ENCODE results near the gene SPART. TPM values are rescaled to one million over a fixed set of nuclear protein-coding genes. Genes with fewer than 3 reads are reported as not detected.

SPART gene
- total RNA-seq, 2 donors from 2014 or later: 49.1 to 53.9 TPM

DNA sequence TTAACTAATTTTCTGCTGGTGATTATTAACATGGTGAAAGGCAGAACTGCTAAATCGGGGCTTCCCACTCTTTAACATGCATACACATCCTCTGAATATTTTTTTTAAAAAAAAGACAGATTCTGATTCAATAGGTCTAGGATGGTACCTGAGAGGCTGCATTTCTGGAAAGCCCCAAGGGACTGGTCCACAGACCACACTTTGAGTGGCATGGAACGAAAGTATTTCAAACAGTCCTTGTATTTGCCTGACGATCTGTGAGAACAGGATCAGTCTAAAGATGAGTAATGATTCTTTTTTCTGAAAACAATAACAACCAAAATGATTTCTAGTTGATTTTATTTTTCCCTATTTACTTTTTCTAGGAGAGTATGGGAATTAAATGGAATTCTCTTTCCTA is 16.7 kb upstream of the SPART start:
- H3K4me3 Mint-ChIP-seq: no peak overlapping the region
- peaks cover 9% of the 10 kb centered on the region for H3K36me3 Mint-ChIP-seq (ENCODE audit: low read depth)
- Histone ChIP-seq H3K27me3 (ENCODE audit: control insufficient read depth, insufficient read depth, low read length, poor library complexity, severe bottlenecking) (no peaks in the 10 kb centered on the region), H3K36me3 (ENCODE audit: control insufficient read depth, insufficient read depth, low read length) (peaks cover 11% of the 10 kb centered on the region), H3K4me3 (ENCODE audit: low read length) (no peak overlapping the region), H3K9me3 (ENCODE audit: control insufficient read depth, low read length) (no peaks in the 10 kb centered on the region), H3K4me1 (ENCODE audit: control insufficient read depth, insufficient read depth, low read length) (peaks cover 5% of the 10 kb centered on the region), H3K27ac (ENCODE audit: low read depth, low read length) (no peak overlapping the region), H3K9ac (ENCODE audit: extremely low read depth, low read length, poor library complexity, severe bottlenecking) (no peak overlapping the region)
- no peak for DNase-seq
- peaks cover 2% of the 10 kb centered on the region for H3K4me1 Mint-ChIP-seq
- TF ChIP-seq, protein P1, sequence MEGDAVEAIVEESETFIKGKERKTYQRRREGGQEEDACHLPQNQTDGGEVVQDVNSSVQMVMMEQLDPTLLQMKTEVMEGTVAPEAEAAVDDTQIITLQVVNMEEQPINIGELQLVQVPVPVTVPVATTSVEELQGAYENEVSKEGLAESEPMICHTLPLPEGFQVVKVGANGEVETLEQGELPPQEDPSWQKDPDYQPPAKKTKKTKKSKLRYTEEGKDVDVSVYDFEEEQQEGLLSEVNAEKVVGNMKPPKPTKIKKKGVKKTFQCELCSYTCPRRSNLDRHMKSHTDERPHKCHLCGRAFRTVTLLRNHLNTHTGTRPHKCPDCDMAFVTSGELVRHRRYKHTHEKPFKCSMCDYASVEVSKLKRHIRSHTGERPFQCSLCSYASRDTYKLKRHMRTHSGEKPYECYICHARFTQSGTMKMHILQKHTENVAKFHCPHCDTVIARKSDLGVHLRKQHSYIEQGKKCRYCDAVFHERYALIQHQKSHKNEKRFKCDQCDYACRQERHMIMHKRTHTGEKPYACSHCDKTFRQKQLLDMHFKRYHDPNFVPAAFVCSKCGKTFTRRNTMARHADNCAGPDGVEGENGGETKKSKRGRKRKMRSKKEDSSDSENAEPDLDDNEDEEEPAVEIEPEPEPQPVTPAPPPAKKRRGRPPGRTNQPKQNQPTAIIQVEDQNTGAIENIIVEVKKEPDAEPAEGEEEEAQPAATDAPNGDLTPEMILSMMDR (conservative IDR thresholded peaks at IDR 0.05): no peak
- no peak overlapping the region for H3K27ac Mint-ChIP-seq
- no peaks in the 10 kb centered on the region for H3K9me3 Mint-ChIP-seq
- WGBS, 2 experiments (ENCODE audit: insufficient coverage in 1 of 2, insufficient read length in 1 of 2): 93% methylated on average over 3 of the region's 3 CpGs; no CpG with 5 or more reads in 1 of the 2 experiments
- peaks cover 1% of the 10 kb centered on the region for H3K27me3 Mint-ChIP-seq (ENCODE audit: insufficient read depth)

DNA sequence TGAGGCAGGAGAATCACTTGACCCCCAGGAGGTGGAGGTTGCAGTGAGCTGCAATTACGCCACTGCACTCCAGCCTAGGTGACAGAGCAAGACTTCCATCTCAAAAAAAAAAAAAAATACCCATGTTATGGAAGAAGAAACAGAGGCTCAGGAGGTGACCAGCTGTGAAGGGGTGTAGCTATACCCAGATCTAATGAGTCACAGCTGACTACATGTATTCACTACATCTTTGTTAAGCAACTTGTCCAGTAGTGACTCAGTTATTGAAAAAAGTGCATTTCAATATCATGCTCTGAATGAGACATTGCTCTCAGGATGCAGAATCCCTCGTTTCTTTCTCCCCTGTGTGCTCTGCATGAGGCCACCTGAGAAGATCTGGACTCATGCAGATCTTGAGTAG is 16.1 kb upstream of the SPART start:
- Histone ChIP-seq H3K27ac (ENCODE audit: low read depth, low read length) (no peak overlapping the region), H3K36me3 (ENCODE audit: control insufficient read depth, insufficient read depth, low read length) (peaks cover 11% of the 10 kb centered on the region), H3K27me3 (ENCODE audit: control insufficient read depth, insufficient read depth, low read length, poor library complexity, severe bottlenecking) (no peaks in the 10 kb centered on the region), H3K9ac (ENCODE audit: extremely low read depth, low read length, poor library complexity, severe bottlenecking) (no peak overlapping the region), H3K4me3 (ENCODE audit: low read length) (no peak overlapping the region), H3K4me1 (ENCODE audit: control insufficient read depth, insufficient read depth, low read length) (peaks cover 5% of the 10 kb centered on the region), H3K9me3 (ENCODE audit: control insufficient read depth, low read length) (no peaks in the 10 kb centered on the region)
- no peaks in the 10 kb centered on the region for H3K9me3 Mint-ChIP-seq
- H3K4me3 Mint-ChIP-seq: no peak overlapping the region
- WGBS, 2 experiments (ENCODE audit: insufficient coverage in 1 of 2, insufficient read length in 1 of 2): 96 to 100% methylated on average over 1 to 2 of the region's 2 CpGs
- TF ChIP-seq, protein P1 (conservative IDR thresholded peaks at IDR 0.05): no peak
- H3K36me3 Mint-ChIP-seq (ENCODE audit: low read depth): peaks cover 9% of the 10 kb centered on the region
- peaks cover 1% of the 10 kb centered on the region for H3K27me3 Mint-ChIP-seq (ENCODE audit: insufficient read depth)
- no peak overlapping the region for H3K27ac Mint-ChIP-seq
- peaks cover 2% of the 10 kb centered on the region for H3K4me1 Mint-ChIP-seq
- no peak for DNase-seq

DNA sequence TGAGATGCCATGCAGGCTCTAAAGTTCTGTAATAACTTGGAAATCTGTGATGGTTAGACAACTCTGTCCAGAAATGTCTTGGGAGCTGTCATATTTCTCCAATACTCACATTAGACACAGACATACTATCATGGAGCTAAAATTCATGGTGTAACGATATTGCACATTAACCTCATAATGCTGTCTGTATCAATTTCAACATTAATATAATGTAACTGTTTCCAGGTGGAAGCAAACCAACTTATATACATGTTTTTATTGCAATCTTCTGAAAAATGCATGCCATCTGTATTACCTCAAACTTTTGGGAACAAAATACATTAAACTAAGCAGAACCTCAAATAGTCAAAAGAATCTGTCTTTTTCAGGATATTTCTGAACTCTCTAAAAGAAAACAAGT is 14.7 kb upstream of the SPART start:
- H3K27me3 Mint-ChIP-seq (ENCODE audit: insufficient read depth): peaks cover 1% of the 10 kb centered on the region
- Histone ChIP-seq H3K4me1 (ENCODE audit: control insufficient read depth, insufficient read depth, low read length) (peaks cover 9% of the 10 kb centered on the region), H3K27me3 (ENCODE audit: control insufficient read depth, insufficient read depth, low read length, poor library complexity, severe bottlenecking) (no peaks in the 10 kb centered on the region), H3K4me3 (ENCODE audit: low read length) (no peak overlapping the region), H3K27ac (ENCODE audit: low read depth, low read length) (no peak overlapping the region), H3K9me3 (ENCODE audit: control insufficient read depth, low read length) (no peaks in the 10 kb centered on the region), H3K9ac (ENCODE audit: extremely low read depth, low read length, poor library complexity, severe bottlenecking) (no peak overlapping the region), H3K36me3 (ENCODE audit: control insufficient read depth, insufficient read depth, low read length) (peaks cover 1% of the 10 kb centered on the region)
- H3K9me3 Mint-ChIP-seq: peaks cover 10% of the 10 kb centered on the region
- 83 to 95% methylated on average over 1 of the region's 1 CpG for WGBS, 2 experiments (ENCODE audit: insufficient coverage in 1 of 2, insufficient read length in 1 of 2)
- peaks cover 8% of the 10 kb centered on the region for H3K36me3 Mint-ChIP-seq (ENCODE audit: low read depth)
- TF ChIP-seq, protein P1 (conservative IDR thresholded peaks at IDR 0.05): no peak
- H3K4me1 Mint-ChIP-seq: peaks cover 5% of the 10 kb centered on the region
- DNase-seq: no peak
- no peak overlapping the region for H3K4me3 Mint-ChIP-seq
- H3K27ac Mint-ChIP-seq: no peak overlapping the region

Data from endodermal cell (in vitro differentiated cells).